CD4-positive, alpha-beta T cell (primary cell): ENCODE results near the gene NEK1. TPM values are rescaled to one million over a fixed set of nuclear protein-coding genes. Genes with fewer than 3 reads are reported as not detected.

Source experiments
- ATAC-seq: fragments of 200-7000 bp; cut with Tn5 transposase; one replicate; pipeline ENCODE4 v1.10.0; 2022; ENCODE audit warnings: mild to moderate bottlenecking; ENCODE audit not compliant: poor library complexity
- CTCF ChIA-PET: fragments of 350-600 bp; sonication (Branson Sonifier 250); formaldehyde crosslinking; loops from one replicate; lab custom pipeline; 2021; ENCODE audit warnings: antibody characterized with exemption, inconsistent platforms; lab: Charles Lee
- POLR2A ChIA-PET: fragments of 350-600 bp; sonication (Branson Sonifier 250); formaldehyde crosslinking; loops from one replicate; lab custom pipeline; 2021; ENCODE audit warnings: antibody characterized with exemption, inconsistent platforms; lab: Charles Lee
- DNase-seq, 14 experiments: peaks; one replicate each; pipeline ENCODE4 v3.0.0-alpha.2; 2013 to 2020; ENCODE audit warnings: mixed read lengths in 2 of 14
- H3K27ac ChIP-seq, 2 donors: one replicate each; pipeline versions ENCODE4 v1.5.1 to v1.7.0; 2013; ENCODE audit warnings: low read length in 2 of 2, low read depth in 1 of 2, mild to moderate bottlenecking in 1 of 2
- H3K27me3 ChIP-seq, 2 experiments: 1 replicate in 1 of 2; 2 replicates in 1 of 2; pipeline versions ENCODE4 v1.6.1 to v1.7.0; 2013; ENCODE audit warnings: low read length in 2 of 2, control low read depth in 1 of 2, mild to moderate bottlenecking in 1 of 2, moderate library complexity in 1 of 2; ENCODE audit not compliant: insufficient read depth in 2 of 2, control insufficient read depth in 1 of 2
- H3K36me3 ChIP-seq: one replicate; pipeline ENCODE4 v1.6.1; 2013; ENCODE audit warnings: low read length, control low read depth; ENCODE audit not compliant: insufficient read depth
- H3K4me1 ChIP-seq: one replicate; pipeline ENCODE4 v1.6.1; 2013; ENCODE audit warnings: low read length, control low read depth; ENCODE audit not compliant: insufficient read depth
- H3K4me3 ChIP-seq: one replicate; pipeline ENCODE4 v1.5.1; 2013; ENCODE audit warnings: mild to moderate bottlenecking, low read length, moderate library complexity
- H3K9me3 ChIP-seq, 2 experiments: 1 replicate in 1 of 2; 2 replicates in 1 of 2; pipeline versions ENCODE4 v1.6.1 to v1.7.0; 2013; ENCODE audit warnings: low read length in 2 of 2, mild to moderate bottlenecking in 2 of 2, control low read depth in 1 of 2, moderate library complexity in 1 of 2; ENCODE audit not compliant: control insufficient read depth in 1 of 2, insufficient read depth in 1 of 2
- H3K27ac Mint-ChIP-seq: one replicate; pipeline ENCODE4 v1.8.0; 2020; ENCODE audit warnings: mixed read lengths
- H3K27me3 Mint-ChIP-seq: one replicate; pipeline ENCODE4 v1.8.0; 2021; ENCODE audit warnings: mixed read lengths
- H3K36me3 Mint-ChIP-seq: one replicate; pipeline ENCODE4 v1.8.0; 2021; ENCODE audit warnings: low read depth, mixed read lengths
- H3K4me1 Mint-ChIP-seq: one replicate; pipeline ENCODE4 v1.8.0; 2021; ENCODE audit warnings: low read depth, mixed read lengths
- H3K4me3 Mint-ChIP-seq: one replicate; pipeline ENCODE4 v1.8.0; 2020; ENCODE audit warnings: mild to moderate bottlenecking, mixed read lengths
- H3K9me3 Mint-ChIP-seq: one replicate; pipeline ENCODE4 v1.8.0; 2020; ENCODE audit warnings: mixed read lengths
- intact Hi-C, 2 experiments: fragments of 100-400 bp; cut with DNase I in 1 of 2; cut with micrococcal nuclease in 1 of 2; formaldehyde crosslinking; loops; one replicate each; pipeline versions ENCODE4 v1.15.1 to v1.9.0; 2023 to 2025; cut with DNase I, micrococcal nuclease
- total RNA-seq, 174 experiments: library from RNA in 2 of 174; stranded (reverse) in 2 of 174; gene quantifications; one replicate each; pipeline ENCODE4 v1.2.3 and lab custom pipeline; 2021 to 2026
- TF ChIP-seq, protein P1 (sequence below): fragments of 200-600 bp; IDR thresholded peaks from one replicate; pipeline ENCODE4 v1.8.0; 2022; ENCODE audit warnings: antibody characterized with exemption, mild to moderate bottlenecking

NEK1 gene
- total RNA-seq, 2 experiments from 2014 or later, result 9.5 to 10.2 TPM

DNA sequence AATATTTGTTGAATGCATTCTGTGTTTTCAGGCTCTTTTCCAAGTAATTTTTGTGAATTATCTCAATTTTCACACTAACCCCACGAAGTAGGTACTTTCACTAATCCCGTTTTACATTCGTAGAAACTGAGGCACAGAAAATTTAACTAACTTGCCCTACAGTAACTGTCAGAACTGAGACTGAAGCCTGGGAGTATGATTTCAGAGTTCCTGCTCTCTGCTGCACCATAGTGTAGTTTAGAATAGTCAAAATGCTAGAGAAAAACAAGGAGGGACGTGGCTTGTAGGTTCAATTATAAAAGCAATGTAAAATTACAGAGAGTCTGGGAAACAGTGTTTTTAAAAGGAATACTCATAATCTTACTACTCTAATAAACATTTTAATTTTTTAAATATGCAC lies 10.2 kb upstream of the NEK1 start:
- H3K4me1 Mint-ChIP-seq, result peaks cover 87% of the 10 kb centered on the region
- H3K27me3 ChIP-seq, result no peaks in the 10 kb centered on the region
- H3K27ac ChIP-seq, result peak overlapping the region in 1 of 2 donors; percentile 31
- TF ChIP-seq, protein P1, sequence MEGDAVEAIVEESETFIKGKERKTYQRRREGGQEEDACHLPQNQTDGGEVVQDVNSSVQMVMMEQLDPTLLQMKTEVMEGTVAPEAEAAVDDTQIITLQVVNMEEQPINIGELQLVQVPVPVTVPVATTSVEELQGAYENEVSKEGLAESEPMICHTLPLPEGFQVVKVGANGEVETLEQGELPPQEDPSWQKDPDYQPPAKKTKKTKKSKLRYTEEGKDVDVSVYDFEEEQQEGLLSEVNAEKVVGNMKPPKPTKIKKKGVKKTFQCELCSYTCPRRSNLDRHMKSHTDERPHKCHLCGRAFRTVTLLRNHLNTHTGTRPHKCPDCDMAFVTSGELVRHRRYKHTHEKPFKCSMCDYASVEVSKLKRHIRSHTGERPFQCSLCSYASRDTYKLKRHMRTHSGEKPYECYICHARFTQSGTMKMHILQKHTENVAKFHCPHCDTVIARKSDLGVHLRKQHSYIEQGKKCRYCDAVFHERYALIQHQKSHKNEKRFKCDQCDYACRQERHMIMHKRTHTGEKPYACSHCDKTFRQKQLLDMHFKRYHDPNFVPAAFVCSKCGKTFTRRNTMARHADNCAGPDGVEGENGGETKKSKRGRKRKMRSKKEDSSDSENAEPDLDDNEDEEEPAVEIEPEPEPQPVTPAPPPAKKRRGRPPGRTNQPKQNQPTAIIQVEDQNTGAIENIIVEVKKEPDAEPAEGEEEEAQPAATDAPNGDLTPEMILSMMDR, result no peak
- H3K36me3 Mint-ChIP-seq, result peaks cover 17% of the 10 kb centered on the region
- no peaks in the 10 kb centered on the region for H3K9me3 ChIP-seq
- peak in 1 of 14 experiments; percentile 22 for DNase-seq
- H3K4me3 Mint-ChIP-seq, result peak overlapping the region; percentile 79
- H3K4me1 ChIP-seq, result peaks cover 23% of the 10 kb centered on the region
- peak overlapping the region; percentile 98 for H3K27ac Mint-ChIP-seq
- intact Hi-C loops, result loop anchor here in 1 of 2 experiments (1.0 kb wide), 1 partner anchor 9 kb away; no protein-coding TSS in a partner anchor
- no peak for ATAC-seq
- no peaks in the 10 kb centered on the region for H3K27me3 Mint-ChIP-seq
- no peaks in the 10 kb centered on the region for H3K9me3 Mint-ChIP-seq
- POLR2A ChIA-PET, result interaction anchor here (1.6 to 2.3 kb wide), 2 partner anchors 10 to 37 kb away, joined by 4 to 25 read pairs; partner anchors contain the start of gene NEK1
- CTCF ChIA-PET, result interaction anchor here (1.5 to 3.9 kb wide), 2 partner anchors 10 to 38 kb away, joined by 9 to 20 read pairs; partner anchors contain the start of gene NEK1
- H3K36me3 ChIP-seq, result no peaks in the 10 kb centered on the region
- H3K4me3 ChIP-seq, result peak overlapping the region; percentile 91

DNA sequence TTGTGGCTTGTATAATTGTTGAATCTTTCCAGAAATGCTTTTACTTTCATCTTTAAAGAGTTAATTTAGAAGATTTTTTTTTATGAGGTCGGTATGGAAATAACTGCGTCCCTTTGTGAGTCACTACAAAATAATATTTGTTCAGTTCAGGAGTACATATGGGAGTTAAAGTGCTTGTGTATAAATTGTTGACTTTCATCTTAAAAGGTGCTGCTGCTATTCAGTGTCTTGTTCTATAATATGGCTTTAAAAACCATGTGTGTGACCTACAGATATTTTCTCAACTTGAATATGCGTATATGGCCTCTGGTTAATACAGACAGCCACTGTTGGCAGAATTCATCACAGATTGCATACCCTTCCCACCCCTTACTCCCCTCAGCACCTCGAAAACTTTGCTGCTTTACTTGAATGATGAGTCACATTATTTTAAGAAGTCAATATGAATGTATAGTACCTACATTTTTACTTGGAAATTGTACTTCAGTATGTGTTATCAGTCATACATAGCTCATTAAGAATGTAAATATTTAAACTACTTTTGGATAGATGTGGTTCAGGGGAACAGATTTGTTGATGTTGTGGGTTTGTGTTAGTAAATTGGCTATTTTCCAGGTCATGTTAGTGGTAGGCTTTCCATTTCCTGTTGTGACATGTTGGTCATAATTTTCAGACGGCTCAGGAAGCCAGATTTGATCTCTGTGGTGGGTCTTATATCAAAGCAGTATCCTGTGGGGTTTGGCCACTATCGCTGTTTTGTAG lies 9.5 kb upstream of the NEK1 start:
- Mint-ChIP-seq H3K4me3 (peak overlapping the region; percentile 79), H3K9me3 (no peaks in the 10 kb centered on the region), H3K27ac (peak overlapping the region; percentile 98), H3K4me1 (peaks cover 87% of the 10 kb centered on the region), H3K36me3 (peaks cover 17% of the 10 kb centered on the region), H3K27me3 (no peaks in the 10 kb centered on the region)
- H3K4me1 ChIP-seq, result peaks cover 23% of the 10 kb centered on the region
- TF ChIP-seq, protein P1, result no peak
- CTCF ChIA-PET, result interaction anchor here (1.5 to 3.9 kb wide), 2 partner anchors 9 to 39 kb away, joined by 9 to 20 read pairs; partner anchors contain the start of gene NEK1
- POLR2A ChIA-PET, result interaction anchor here (1.6 to 2.3 kb wide), 2 partner anchors 9 to 38 kb away, joined by 4 to 25 read pairs; partner anchors contain the start of gene NEK1
- peak overlapping the region; percentile 36 for H3K27ac ChIP-seq
- peak overlapping the region; percentile 91 for H3K4me3 ChIP-seq
- H3K27me3 ChIP-seq, result no peaks in the 10 kb centered on the region
- ATAC-seq (peak; percentile 7), DNase-seq (peak in 7 of 14 experiments; percentile 11 to 87 (median 30))
- H3K36me3 ChIP-seq, result no peaks in the 10 kb centered on the region
- H3K9me3 ChIP-seq, result no peaks in the 10 kb centered on the region
- intact Hi-C loops, result loop anchor here in 1 of 2 experiments (1.0 kb wide), 1 partner anchor 9 kb away; no protein-coding TSS in a partner anchor

DNA sequence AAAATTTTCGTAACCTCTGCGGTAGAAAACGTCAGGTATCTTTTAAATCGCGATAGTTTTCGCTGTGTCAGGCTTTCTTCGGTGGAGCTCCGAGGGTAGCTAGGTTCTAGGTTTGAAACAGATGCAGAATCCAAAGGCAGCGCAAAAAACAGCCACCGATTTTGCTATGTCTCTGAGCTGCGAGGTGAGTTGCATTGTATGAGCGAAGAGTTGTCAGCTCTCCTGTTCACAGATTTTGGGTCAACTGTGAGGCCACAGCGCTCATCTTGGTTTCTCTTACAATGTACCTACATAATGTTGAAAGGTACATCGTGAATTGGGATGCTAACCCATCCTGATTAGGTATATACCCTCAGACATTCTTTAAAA lies 8.5 kb upstream of the NEK1 start:
- Histone ChIP-seq H3K9me3 (no peaks in the 10 kb centered on the region), H3K4me1 (peaks cover 19% of the 10 kb centered on the region), H3K27ac (peak overlapping the region; percentile 94 to 96), H3K36me3 (no peaks in the 10 kb centered on the region), H3K27me3 (no peaks in the 10 kb centered on the region), H3K4me3 (peak overlapping the region; percentile 91)
- intact Hi-C loops, result loop anchor here in 1 of 2 experiments (1.0 kb wide), 1 partner anchor 39 kb away; no protein-coding TSS in a partner anchor
- ChIA-PET CTCF (interaction anchor here (0.9 to 3.9 kb wide), 3 partner anchors 8 to 40 kb away, joined by 6 to 20 read pairs (median 9); partner anchors contain the start of gene NEK1), POLR2A (interaction anchor here (1.8 to 2.8 kb wide), 5 partner anchors 8 to 611 kb away, joined by 9 to 25 read pairs (median 11); partner anchors contain the start of genes CBR4, MFAP3L and NEK1)
- DNase-seq (peak in 11 of 14 experiments; percentile 3 to 66 (median 22)), ATAC-seq (peak; percentile 2)
- TF ChIP-seq, protein P1, result no peak
- H3K4me1 Mint-ChIP-seq, result peaks cover 81% of the 10 kb centered on the region
- peak overlapping the region; percentile 98 for H3K4me3 Mint-ChIP-seq
- H3K36me3 Mint-ChIP-seq, result peaks cover 17% of the 10 kb centered on the region
- H3K27me3 Mint-ChIP-seq, result no peaks in the 10 kb centered on the region
- peak overlapping the region; percentile 98 for H3K27ac Mint-ChIP-seq
- H3K9me3 Mint-ChIP-seq, result no peaks in the 10 kb centered on the region
